ENCODE results near the gene VILL.

GRCh38 chr3:38036286-38036685 is 45.7 kb downstream of the VILL start:
- TF ChIP-seq POLR2A (IDR thresholded peaks at IDR 0.05; ENCODE audit: low read depth, low read length) (no peak), POLR2AphosphoS5 (IDR thresholded peaks at IDR 0.05; ENCODE audit: low read depth, low read length) (no peak), SPI1 (IDR thresholded peaks at IDR 0.05; ENCODE audit: low read depth, low read length) (no peak), TAF1 (IDR thresholded peaks at IDR 0.05; ENCODE audit: low read depth, low read length) (no peak), POU2F2 (IDR thresholded peaks at IDR 0.05; ENCODE audit: low read depth, low read length) (no peak)

All from GM12891 (cell line).